GM10847 (cell line): ENCODE results near the gene CHKA.

Experiments used
- POLR2A ChIP-seq: IDR thresholded peaks from 2 replicates; pipeline ENCODE4 v1.6.1; 2011; ENCODE audit not compliant: insufficient read length; ENCODE audit errors: extremely low read depth

CHKA gene

GRCh38 chr11:68050371-68050841 lies 70.8 kb downstream of the CHKA start:
- no peak for TF ChIP-seq POLR2A

- no peak for TF ChIP-seq POLR2A
These were observed 71.4 kb downstream of the CHKA start for GRCh38 chr11:68049509-68050370.

GRCh38 chr11:68048681-68049508 lies 72.3 kb downstream of the CHKA start:
- TF ChIP-seq POLR2A: no peak

GRCh38 chr11:68047437-68048290 lies 73.5 kb downstream of the CHKA start:
- no peak for TF ChIP-seq POLR2A

GRCh38 chr11:68044898-68045351 lies 76.3 kb downstream of the CHKA start:
- no peak for TF ChIP-seq POLR2A

- TF ChIP-seq POLR2A: no peak
These were observed 76.9 kb downstream of the CHKA start for GRCh38 chr11:68044145-68044813.

GRCh38 chr11:68043349-68044144 lies 77.6 kb downstream of the CHKA start:
- TF ChIP-seq POLR2A: no peak

- TF ChIP-seq POLR2A: no peak
These were observed 78.2 kb downstream of the CHKA start for GRCh38 chr11:68043029-68043348.

- TF ChIP-seq POLR2A: no peak
These were observed 78.8 kb downstream of the CHKA start for GRCh38 chr11:68042219-68043028.

GRCh38 chr11:68041617-68042218 lies 79.5 kb downstream of the CHKA start:
- TF ChIP-seq POLR2A: no peak

- no peak for TF ChIP-seq POLR2A
These were observed 80.1 kb downstream of the CHKA start for GRCh38 chr11:68040957-68041591.
